GM12865 (cell line): Measurements from ENCODE around the gene TOMM22.

Source experiments
- DNase-seq: peaks from one replicate; pipeline ENCODE4 v3.0.0; 2010; ENCODE audit warnings: low read depth
- H3K4me3 ChIP-seq: 2 replicates; pipeline ENCODE4 v1.5.1; 2011; ENCODE audit warnings: mild to moderate bottlenecking, low read depth, low read length, control low read depth
- TF ChIP-seq, protein P1 (sequence below): IDR thresholded peaks from 2 replicates; pipeline ENCODE4 v1.5.1; 2011; ENCODE audit warnings: low read length, control low read depth, low read depth, inconsistent platforms; ENCODE audit not compliant: insufficient read depth; ENCODE audit errors: missing control alignments

The TOMM22 gene

DNA sequence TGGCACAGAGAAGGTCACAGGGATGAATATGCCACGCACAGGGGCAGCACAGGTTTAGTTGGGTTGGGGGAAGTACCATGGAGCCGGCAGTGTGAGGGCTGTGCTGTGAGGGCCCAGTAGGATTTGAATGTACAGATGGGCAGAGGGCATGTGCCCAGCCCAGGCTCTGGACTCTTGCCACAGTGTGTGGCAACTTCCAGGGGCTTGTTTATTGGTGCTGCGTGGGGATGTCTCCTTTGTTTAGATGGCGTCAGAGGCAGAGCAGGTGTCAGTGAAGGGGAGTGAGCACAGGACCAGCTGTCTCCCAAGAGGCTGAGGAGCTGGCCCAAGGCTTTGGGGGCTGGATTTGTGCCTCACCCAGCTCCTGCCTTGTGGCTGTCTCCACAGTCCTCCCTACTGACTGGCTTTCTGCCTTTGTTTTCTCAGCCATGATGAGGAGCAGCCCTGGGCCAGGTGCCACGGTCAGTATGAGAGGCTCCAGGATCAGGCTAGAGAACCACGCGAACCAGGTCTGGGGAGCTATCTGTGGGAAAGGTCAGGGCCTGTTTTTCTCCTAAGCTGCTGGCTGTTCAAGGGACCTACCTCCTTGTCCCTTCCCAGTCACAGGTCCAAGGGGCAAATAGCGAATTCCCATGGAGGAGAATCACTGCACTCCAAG lies 52.1 kb downstream of the TOMM22 start:
- H3K4me3 ChIP-seq, result no peak overlapping the region
- no peak for DNase-seq
- TF ChIP-seq, protein P1, sequence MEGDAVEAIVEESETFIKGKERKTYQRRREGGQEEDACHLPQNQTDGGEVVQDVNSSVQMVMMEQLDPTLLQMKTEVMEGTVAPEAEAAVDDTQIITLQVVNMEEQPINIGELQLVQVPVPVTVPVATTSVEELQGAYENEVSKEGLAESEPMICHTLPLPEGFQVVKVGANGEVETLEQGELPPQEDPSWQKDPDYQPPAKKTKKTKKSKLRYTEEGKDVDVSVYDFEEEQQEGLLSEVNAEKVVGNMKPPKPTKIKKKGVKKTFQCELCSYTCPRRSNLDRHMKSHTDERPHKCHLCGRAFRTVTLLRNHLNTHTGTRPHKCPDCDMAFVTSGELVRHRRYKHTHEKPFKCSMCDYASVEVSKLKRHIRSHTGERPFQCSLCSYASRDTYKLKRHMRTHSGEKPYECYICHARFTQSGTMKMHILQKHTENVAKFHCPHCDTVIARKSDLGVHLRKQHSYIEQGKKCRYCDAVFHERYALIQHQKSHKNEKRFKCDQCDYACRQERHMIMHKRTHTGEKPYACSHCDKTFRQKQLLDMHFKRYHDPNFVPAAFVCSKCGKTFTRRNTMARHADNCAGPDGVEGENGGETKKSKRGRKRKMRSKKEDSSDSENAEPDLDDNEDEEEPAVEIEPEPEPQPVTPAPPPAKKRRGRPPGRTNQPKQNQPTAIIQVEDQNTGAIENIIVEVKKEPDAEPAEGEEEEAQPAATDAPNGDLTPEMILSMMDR, result no peak

DNA sequence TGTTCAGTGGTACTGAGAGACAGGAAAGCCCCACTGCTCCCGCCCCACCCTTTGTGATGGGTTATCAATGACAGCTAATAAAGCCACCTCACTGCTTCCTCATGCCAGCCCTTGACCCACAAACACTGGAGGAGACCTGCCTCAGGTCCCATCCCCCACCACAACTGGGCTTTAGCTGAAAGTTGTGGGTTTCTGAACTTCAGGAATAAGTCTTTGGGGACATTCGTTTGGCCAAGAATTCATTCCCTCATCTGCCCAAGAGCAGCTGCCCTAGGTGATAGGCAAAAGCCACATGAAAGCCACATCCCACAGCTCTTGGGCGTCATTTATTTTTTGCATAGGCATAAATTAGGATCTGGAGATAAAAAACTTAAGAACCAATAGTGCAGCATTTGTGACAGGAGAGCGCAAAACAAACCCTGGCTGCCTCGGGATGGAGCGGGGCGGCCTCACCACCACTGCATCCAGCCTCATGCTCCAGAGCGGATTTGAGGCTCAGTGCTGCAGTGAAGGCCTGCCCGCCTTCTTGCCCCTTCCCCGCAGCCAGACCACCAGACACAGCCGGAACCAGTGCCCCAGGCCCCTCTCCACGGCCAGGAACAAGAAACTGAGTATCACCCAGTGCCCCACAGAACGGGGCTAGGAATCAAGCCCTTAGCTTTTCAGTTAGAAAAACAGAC lies 52.8 kb downstream of the TOMM22 start:
- TF ChIP-seq, protein P1, result no peak
- DNase-seq, result no peak
- H3K4me3 ChIP-seq, result no peak overlapping the region
